Chondrocyte (in vitro differentiated cells): ENCODE measurements around the gene PTPN3. TPM values are rescaled to one million over a fixed set of nuclear protein-coding genes. Genes with fewer than 3 reads are reported as not detected.

Source experiments
- DNase-seq: peaks from one replicate; pipeline ENCODE4 v3.0.0; 2021; ENCODE audit warnings: mixed read lengths, low spot score
- H3K27ac Mint-ChIP-seq: one replicate; pipeline ENCODE4 v1.8.0; 2021; ENCODE audit warnings: mild to moderate bottlenecking, moderate library complexity, mixed read lengths; ENCODE audit not compliant: unreplicated experiment
- H3K27me3 Mint-ChIP-seq: 2 replicates; pipeline ENCODE4 v1.8.0; 2021; ENCODE audit warnings: low read depth, mixed read lengths
- H3K36me3 Mint-ChIP-seq: 2 replicates; pipeline ENCODE4 v1.8.0; 2021; ENCODE audit warnings: low read depth, mixed read lengths
- H3K4me1 Mint-ChIP-seq: 2 replicates; pipeline ENCODE4 v1.8.0; 2021; ENCODE audit warnings: low read depth, mild to moderate bottlenecking, mixed read lengths
- H3K4me3 Mint-ChIP-seq: one replicate; pipeline ENCODE4 v1.8.0; 2021; ENCODE audit warnings: mild to moderate bottlenecking, moderate library complexity, mixed read lengths; ENCODE audit not compliant: unreplicated experiment
- H3K9me3 Mint-ChIP-seq: 2 replicates; pipeline ENCODE4 v1.8.0; 2021; ENCODE audit warnings: low read depth, mixed read lengths
- total RNA-seq: library from RNA; stranded (reverse); gene quantifications from 3 replicates; pipeline ENCODE4 v1.2.1, GENCODE V29; 2021
- TF ChIP-seq, protein P1 (sequence below): fragments of 200-600 bp; sonication (generic); IDR thresholded peaks from 2 replicates; pipeline ENCODE4 v1.5.0; 2021; ENCODE audit warnings: antibody characterized with exemption, mild to moderate bottlenecking, moderate library complexity

Gene PTPN3
- total RNA-seq, 1 donor from 2014 or later, result 7.2 TPM

DNA sequence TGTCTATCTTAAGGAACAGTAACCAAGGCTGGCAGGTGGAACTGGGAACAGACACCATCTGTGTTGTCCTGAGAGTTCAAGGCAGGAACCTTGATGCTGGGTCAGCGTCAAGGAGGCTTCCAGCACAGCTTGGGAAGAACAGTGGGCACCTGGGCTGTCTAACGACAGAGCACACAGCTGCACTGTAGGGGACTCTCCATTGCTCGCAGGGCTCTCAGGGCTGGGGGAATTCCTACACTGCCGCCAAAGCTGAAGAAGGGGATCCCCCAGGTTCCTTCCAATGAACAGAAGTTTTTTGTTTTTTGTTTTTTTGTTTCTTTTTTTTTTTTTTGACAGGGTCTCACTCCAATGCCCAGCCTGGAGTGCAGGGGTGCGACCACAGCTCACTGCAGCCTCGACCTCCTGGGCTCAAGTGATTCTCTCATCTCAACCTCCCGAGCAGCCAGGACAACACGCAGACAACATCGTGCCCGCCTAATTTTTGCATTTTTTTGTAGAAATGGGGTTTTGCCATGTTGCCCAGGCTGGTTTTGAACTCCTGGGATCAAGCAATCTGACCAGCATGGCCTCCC, 81.9 kb downstream of the PTPN3 start:
- Mint-ChIP-seq H3K27ac (no peak overlapping the region), H3K4me3 (no peak overlapping the region), H3K4me1 (no peaks in the 10 kb centered on the region), H3K36me3 (peaks cover 18% of the 10 kb centered on the region), H3K9me3 (no peaks in the 10 kb centered on the region), H3K27me3 (no peaks in the 10 kb centered on the region)
- TF ChIP-seq, protein P1, sequence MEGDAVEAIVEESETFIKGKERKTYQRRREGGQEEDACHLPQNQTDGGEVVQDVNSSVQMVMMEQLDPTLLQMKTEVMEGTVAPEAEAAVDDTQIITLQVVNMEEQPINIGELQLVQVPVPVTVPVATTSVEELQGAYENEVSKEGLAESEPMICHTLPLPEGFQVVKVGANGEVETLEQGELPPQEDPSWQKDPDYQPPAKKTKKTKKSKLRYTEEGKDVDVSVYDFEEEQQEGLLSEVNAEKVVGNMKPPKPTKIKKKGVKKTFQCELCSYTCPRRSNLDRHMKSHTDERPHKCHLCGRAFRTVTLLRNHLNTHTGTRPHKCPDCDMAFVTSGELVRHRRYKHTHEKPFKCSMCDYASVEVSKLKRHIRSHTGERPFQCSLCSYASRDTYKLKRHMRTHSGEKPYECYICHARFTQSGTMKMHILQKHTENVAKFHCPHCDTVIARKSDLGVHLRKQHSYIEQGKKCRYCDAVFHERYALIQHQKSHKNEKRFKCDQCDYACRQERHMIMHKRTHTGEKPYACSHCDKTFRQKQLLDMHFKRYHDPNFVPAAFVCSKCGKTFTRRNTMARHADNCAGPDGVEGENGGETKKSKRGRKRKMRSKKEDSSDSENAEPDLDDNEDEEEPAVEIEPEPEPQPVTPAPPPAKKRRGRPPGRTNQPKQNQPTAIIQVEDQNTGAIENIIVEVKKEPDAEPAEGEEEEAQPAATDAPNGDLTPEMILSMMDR, result no peak
- DNase-seq, result no peak

DNA sequence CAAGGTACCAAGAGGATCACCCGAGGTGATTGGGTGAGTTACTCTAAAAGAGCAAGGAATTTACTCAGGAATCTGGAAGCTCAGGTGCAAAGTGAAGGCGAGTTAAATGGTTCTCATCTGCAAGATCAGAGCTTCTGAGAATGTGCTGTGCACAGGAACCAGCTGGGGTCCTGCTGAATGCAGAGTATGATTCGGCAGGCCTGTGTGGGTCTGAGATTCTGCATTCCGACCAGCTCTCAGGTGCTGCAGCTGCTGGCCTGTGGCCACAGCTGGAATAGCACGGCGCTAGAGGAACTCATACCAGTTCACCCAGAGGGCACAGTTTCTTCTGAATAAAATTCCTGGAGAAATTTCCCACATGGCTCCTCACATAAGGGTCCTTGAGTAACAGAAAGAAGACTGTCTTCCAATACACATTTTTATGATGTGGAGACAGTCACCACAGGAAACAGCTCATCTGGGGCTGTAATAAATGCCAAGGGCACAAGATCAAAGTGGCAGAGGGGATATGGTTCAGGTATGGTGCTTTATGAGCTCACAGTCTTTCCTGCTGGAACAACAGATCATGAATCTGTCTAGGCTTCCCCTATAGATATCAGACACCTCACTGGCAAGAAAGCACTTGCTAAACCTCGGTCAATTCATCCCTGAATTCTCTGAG, 83.9 kb downstream of the PTPN3 start:
- no peak for DNase-seq
- peaks cover 14% of the 10 kb centered on the region for H3K36me3 Mint-ChIP-seq
- H3K27ac Mint-ChIP-seq, result no peak overlapping the region
- TF ChIP-seq, protein P1, result no peak
- no peaks in the 10 kb centered on the region for H3K27me3 Mint-ChIP-seq
- H3K4me3 Mint-ChIP-seq, result no peak overlapping the region
- no peaks in the 10 kb centered on the region for H3K4me1 Mint-ChIP-seq
- no peaks in the 10 kb centered on the region for H3K9me3 Mint-ChIP-seq

DNA sequence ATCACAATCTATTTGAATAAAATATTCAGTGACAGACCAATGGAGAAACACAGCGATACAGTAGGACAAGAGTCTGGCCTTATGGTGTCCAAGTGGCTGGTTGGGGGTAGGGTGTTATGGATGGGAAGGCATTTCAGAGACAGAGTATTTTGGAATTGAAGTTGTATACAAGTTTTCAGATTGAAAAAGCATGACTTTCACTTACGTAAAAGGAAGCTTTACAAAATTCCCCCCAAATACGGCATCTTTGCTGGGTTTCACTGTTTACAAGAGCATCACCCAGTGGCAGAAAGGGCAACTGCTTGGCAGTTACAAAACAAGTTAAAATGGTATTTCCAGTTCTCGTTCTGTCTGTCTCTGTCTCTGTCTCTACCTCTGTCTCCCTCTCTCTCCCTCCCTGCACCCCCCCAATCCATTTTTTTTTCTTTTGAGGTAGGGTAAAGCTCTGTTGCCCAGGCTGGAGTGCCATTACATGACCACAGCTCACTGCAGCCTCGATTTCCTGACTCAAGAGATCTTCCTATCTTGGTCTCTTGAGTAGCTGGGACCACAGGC, 86.2 kb downstream of the PTPN3 start:
- Mint-ChIP-seq H3K27me3 (no peaks in the 10 kb centered on the region), H3K27ac (no peak overlapping the region), H3K4me3 (no peak overlapping the region), H3K36me3 (peaks cover 22% of the 10 kb centered on the region), H3K4me1 (no peaks in the 10 kb centered on the region), H3K9me3 (no peaks in the 10 kb centered on the region)
- DNase-seq, result no peak
- TF ChIP-seq, protein P1, result peak; percentile 80

DNA sequence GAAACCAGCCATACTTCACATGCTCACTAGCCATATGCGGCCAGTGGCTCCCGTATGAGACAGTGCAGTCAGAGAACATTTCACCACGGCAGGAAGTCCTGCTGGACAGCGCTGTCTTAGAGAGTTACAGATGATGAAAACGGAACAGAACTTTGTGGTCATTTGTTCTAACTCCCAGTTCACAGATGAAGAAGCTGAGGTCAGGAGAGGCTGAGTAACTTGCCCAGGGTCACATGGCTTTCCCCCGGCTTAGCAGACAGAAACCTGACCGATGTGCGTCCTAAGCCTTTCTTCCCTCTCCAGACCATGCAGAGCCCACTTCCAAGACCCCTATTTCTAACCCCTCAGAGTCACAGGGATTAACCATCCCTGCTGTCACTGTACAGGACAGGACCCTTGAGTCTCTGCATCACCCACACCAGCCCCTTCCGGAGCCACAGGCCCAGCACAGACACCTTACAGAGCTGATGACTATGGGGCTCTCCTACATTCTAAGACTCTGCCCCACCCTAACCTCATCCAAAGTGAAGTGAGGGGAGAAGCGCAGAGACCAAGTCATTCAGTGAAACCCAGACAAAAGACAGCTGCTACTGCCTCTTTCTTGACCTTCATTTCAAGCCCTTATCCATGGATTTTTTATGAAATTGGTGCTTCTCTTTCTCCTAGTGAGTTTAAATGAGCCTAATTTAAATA, 86.9 kb downstream of the PTPN3 start:
- no peak overlapping the region for H3K4me3 Mint-ChIP-seq
- H3K4me1 Mint-ChIP-seq, result no peaks in the 10 kb centered on the region
- no peak overlapping the region for H3K27ac Mint-ChIP-seq
- H3K9me3 Mint-ChIP-seq, result no peaks in the 10 kb centered on the region
- no peaks in the 10 kb centered on the region for H3K27me3 Mint-ChIP-seq
- peaks cover 25% of the 10 kb centered on the region for H3K36me3 Mint-ChIP-seq
- no peak for DNase-seq
- TF ChIP-seq, protein P1, result no peak

DNA sequence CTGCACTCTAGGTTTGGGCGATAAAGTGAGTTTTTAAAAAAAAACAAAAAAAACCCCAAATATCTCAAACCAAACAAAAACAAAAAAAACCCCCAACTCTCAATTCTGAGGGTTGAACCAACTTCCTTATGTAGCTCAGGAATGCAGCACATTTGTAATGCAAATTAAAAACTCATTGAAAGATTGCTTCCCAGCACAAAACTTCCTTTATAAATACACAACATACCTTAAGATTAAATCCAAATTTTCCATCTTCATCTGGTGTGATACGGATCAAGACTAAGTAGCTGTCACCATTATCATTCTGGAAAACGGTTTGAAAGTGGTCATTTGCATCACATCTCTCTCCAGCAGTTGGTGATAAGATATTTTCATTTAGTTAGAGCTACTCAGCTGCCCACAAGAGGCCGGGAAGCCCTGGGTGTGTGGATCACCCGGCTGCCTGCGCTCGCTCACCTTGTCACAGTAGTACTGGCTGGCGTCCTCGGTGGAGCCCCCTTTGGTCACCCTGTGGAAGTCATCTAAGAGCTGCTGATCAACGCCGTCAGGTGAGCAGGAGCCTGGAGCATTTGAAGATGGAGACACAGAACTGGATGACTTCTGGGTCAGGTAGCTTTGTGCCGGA, 88.2 kb downstream of the PTPN3 start:
- no peaks in the 10 kb centered on the region for H3K4me1 Mint-ChIP-seq

More for the DNA sequence above, 88.2 kb downstream of the PTPN3 start:
- TF ChIP-seq, protein P1, result no peak
- Mint-ChIP-seq H3K27ac (no peak overlapping the region), H3K27me3 (no peaks in the 10 kb centered on the region), H3K36me3 (peaks cover 20% of the 10 kb centered on the region), H3K4me3 (no peak overlapping the region), H3K9me3 (no peaks in the 10 kb centered on the region)
- DNase-seq, result no peak
